ENCODE measurements around the gene MRC1. TPM values are rescaled to one million over a fixed set of nuclear protein-coding genes. Genes with fewer than 3 reads are reported as not detected.
A peak's percentile ranks its signal among the peaks of the same experiment; 100 is the strongest.

The MRC1 gene
- polyA plus RNA-seq, 5 donors = 16.8 to 23.9 (median 22.2) TPM

- no peak for DNase-seq
Observed at GRCh38 chr10:17841050-17841449, 31.9 kb downstream of the MRC1 start.

DNA sequence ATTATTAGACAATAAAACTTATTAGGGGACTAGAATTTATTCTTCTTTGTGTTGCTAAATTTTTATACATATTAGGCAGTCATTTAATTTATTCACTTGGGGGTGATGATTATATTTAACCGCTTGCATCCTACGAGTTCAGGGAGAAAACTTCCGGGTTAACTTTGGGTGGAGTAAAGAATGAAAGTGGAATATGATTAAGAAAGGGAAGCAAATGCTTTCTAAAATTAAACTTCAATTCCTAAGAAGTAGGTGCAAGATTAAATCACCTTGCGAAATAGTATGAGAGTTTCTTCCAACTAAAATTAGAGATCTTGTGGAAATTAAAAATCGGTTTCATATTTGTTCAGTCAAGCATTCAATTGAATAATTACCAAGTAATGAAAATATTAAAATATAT, 33.5 kb downstream of the MRC1 start:
- DNase-seq = no peak

- peak in 1 of 2 donors; percentile 45 for DNase-seq
Observed at GRCh38 chr10:17847585-17848296, 38.6 kb downstream of the MRC1 start.

GRCh38 chr10:17848646-17849045, 39.5 kb downstream of the MRC1 start:
- no peak for DNase-seq

DNA sequence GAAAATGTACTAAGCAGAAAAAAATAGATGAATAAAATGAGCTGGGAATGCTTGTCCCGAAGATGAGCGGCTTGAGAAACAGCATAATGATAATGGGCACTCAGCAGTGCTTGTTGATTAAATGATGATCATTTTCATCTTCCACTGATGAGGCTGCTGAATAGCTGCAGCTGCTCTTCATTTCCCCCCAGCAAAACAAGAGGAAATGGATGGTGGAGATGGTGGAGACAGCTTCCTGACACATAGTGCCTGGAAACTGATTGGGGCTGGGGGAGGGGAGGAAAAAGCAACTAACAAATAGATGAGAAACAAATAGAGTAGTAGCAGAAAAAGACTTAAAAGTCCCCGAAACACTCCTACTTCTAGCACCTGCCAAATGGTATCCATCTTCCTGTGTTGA, 41.4 kb downstream of the MRC1 start:
- DNase-seq = peak in 1 of 2 donors; percentile 39

- DNase-seq = no peak
Observed at GRCh38 chr10:17851611-17852010, 42.5 kb downstream of the MRC1 start.

DNA sequence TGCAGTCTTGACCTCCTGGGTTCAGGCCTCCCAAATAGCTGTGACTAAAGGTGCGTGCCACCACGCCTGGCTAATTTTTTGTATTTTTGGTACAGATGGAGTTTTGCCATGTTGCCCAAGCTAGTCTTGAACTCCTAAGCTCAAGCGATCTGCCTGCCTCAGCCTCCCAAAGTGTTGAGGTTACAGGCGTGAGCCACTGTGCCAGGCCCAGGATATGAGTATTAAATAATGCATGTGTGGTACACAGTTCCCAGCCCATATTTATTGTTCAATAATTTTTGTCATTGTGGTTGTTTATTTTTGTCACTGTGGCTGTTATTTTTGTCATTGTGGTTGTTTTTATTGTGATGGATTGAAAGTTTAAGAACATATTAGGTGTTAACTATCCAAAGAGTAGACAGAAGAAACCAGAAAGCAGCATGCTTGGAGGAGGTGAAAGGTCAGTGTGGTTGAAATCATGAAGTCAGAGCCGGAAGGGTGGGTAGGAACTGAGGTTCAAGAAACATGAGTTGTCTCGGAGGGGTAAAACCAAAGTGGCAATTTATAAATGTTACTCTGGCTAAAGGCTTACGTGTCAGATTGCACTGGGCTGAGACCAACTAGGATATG, 45.0 kb downstream of the MRC1 start:
- DNase-seq = no peak

- no peak for DNase-seq
Observed at GRCh38 chr10:17857040-17857439, 47.9 kb downstream of the MRC1 start.

GRCh38 chr10:17859492-17860156, 50.5 kb downstream of the MRC1 start:
- no peak for DNase-seq

DNA sequence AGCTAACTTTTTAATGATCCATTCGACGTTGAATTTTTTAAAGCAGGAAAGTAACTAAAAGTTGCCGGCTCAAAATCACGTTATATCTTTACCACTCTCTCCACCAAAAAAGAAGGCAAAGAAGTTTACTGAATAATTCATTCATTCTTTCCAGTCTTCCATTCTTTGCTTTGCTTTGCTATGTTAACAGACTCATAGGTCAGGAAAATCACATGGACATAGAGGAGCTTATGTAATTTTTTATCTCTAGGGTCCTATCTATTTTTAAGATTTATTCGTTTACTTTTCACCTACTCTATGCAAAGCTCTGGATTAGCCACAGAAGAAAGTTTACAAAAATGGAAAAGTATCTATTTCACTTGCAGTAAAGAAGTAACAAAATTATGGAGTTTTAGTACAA, 52.6 kb downstream of the MRC1 start:
- no peak for DNase-seq

GRCh38 chr10:17865351-17865750, 56.2 kb downstream of the MRC1 start:
- DNase-seq = no peak

GRCh38 chr10:17866346-17866745, 57.2 kb downstream of the MRC1 start:
- DNase-seq = no peak

GRCh38 chr10:17867056-17867455, 57.9 kb downstream of the MRC1 start:
- DNase-seq = no peak

DNA sequence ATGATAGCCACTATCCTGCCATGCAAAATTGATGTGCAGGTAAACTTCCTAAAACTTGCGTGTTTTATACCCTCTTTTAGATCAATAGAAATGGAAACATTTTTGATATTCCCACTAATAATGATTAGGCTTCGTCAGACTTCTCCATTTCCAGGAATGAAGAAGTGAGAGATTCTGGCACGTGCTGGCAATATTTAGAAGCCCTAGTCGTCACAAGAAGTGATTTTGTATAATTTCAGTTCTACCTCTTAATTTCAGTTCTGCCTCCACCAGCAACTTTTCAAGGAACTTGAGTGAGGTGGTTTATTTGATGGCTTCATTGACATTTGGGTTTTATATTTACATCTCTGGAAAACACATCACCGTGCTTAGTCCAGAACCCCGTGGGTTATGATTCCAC, 61.9 kb downstream of the MRC1 start:
- no peak for DNase-seq

DNA sequence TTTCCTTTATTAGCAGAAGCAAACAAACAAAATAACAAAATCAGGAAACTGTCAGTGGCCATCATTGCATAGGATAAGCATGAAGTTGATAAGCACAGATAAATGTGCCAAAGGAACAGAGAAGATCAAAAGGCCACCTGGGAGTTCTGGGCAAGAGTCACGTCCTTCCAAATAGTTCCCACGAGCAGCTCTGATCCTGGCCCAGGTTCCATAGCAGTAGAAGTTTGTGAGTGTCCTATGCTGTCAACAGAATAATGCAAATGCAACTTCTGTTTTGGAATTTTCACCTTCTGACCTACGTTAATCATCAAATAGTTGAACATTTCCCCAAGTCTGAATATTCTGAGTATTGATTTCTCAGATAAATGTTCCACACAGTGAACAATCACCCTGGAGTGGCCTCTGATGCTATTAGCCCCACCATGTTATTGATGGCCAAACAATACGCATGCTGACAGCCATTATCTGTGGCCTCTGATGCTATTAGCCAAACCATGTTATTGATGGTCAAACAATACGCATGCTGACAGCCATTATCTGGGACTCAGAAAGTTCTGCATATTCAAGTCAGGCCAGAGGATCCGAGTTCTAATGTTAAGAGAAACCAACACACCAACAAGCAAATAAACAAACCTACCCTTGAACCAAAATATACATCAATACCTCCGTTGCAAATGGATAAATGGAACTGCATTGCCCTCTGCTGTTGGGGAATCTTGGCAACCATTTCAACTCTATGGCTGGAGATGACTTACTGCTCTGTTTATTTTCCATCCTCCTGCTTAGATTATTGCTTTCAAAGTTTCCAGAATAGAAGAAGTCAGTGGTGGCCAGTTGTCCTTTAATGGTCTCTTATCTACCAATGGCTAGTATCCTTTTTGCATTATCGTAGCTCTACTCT, 63.3 kb downstream of the MRC1 start:
- DNase-seq = no peak

GRCh38 chr10:17873946-17874345, 64.8 kb downstream of the MRC1 start:
- DNase-seq = no peak

GRCh38 chr10:17877121-17877520, 68.0 kb downstream of the MRC1 start:
- DNase-seq = no peak

- no peak for DNase-seq
Observed at GRCh38 chr10:17878896-17879295, 69.7 kb downstream of the MRC1 start.

DNA sequence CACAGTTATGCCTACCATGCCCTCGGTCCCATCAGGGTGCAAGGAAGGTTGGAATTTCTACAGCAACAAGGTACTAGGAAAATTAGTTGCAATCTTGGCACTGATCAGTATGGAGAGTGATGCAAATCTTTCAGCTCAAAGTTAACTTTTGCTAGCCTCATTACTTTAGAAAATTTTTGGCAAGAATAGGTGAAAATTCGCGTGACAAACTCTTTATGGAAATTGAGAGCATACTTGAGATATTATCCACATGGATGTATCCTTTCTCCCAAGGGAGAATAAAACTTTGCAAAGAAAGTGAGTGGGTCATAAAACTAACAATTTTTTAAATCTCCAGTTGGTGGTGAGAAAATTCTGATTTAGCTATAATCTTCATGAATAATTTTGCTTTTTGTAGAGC, 71.5 kb downstream of the MRC1 start:
- no peak for DNase-seq

DNA sequence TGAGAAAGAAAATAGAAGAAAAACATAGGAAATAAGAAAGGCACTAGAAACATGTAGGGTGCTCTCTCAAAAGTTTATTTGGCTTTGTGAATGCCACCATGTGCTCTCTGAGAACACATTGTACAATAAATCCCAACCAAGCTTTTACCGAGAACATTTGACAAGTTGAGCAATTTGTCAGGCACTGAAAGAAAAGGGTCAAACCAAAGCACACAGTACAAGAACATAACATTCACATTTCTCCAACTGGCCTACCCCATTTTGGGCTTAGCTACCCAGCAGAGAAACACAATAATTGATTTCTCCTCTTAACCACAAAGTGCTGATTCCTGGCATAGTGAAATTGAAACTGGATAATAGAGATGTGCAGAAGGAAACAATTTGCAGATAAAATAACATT, 73.4 kb downstream of the MRC1 start:
- DNase-seq = no peak

GRCh38 chr10:17883621-17884020, 74.5 kb downstream of the MRC1 start:
- no peak for DNase-seq

- DNase-seq = no peak
Observed at GRCh38 chr10:17888189-17888588, 79.0 kb downstream of the MRC1 start.
